Loucy (cell line): ENCODE results near the gene UBE2D2.
"Not testable (repeated sequence)": the region's sequence is repeated elsewhere in the genome, so short reads cannot be mapped to it uniquely, and the experiment has no call there.

Source experiments
- H2AFZ ChIP-seq: fragments of 200-600 bp; sonication (generic); 2 replicates; pipeline ENCODE4 v1.6.0; 2016; ENCODE audit warnings: antibody characterized with exemption, mild to moderate bottlenecking, low read length, moderate library complexity
- H3F3A ChIP-seq: fragments of 200-600 bp; 2 replicates; pipeline ENCODE4 v1.6.0; 2016; ENCODE audit warnings: antibody characterized with exemption, low read depth, mild to moderate bottlenecking
- H3K27me3 ChIP-seq: fragments of 200-600 bp; sonication (generic); 2 replicates; pipeline ENCODE4 v1.6.1; 2014; ENCODE audit warnings: low read length, mild to moderate bottlenecking; ENCODE audit not compliant: insufficient read depth, poor library complexity, severe bottlenecking
- H3K36me3 ChIP-seq: fragments of 200-600 bp; sonication (generic); 2 replicates; pipeline ENCODE4 v1.6.1; 2016; ENCODE audit warnings: low read length; ENCODE audit not compliant: insufficient read depth
- H3K4me1 ChIP-seq: fragments of 200-600 bp; sonication (generic); 2 replicates; pipeline ENCODE4 v1.5.1; 2014; ENCODE audit warnings: low read length, mild to moderate bottlenecking; ENCODE audit not compliant: insufficient read depth, poor library complexity, severe bottlenecking
- H3K4me2 ChIP-seq: fragments of 200-600 bp; sonication (generic); 2 replicates; pipeline ENCODE4 v1.6.0; 2014; ENCODE audit warnings: antibody characterized with exemption, low read length, low read depth, mild to moderate bottlenecking; ENCODE audit not compliant: poor library complexity, severe bottlenecking
- H3K4me3 ChIP-seq: fragments of 200-600 bp; sonication (generic); 2 replicates; pipeline ENCODE4 v1.5.1; 2014; ENCODE audit warnings: low read length, mild to moderate bottlenecking, mixed read lengths; ENCODE audit not compliant: poor library complexity, severe bottlenecking
- H3K79me2 ChIP-seq: fragments of 200-600 bp; sonication (generic); 2 replicates; pipeline ENCODE4 v1.6.1; 2014; ENCODE audit warnings: low read length; ENCODE audit not compliant: insufficient read depth
- H3K9ac ChIP-seq: fragments of 200-600 bp; sonication (generic); 2 replicates; pipeline ENCODE4 v1.6.0; 2014; ENCODE audit warnings: mild to moderate bottlenecking, low read depth, low read length, moderate library complexity; ENCODE audit not compliant: poor library complexity, severe bottlenecking
- H3K9me2 ChIP-seq: fragments of 200-600 bp; sonication (generic); replicated peaks from 2 replicates; pipeline ENCODE4 v1.6.1; 2016; ENCODE audit warnings: low read depth, low read length, mixed read lengths
- H3K9me3 ChIP-seq: fragments of 200-600 bp; sonication (generic); 2 replicates; pipeline ENCODE4 v1.6.1; 2014; ENCODE audit warnings: mild to moderate bottlenecking, antibody characterized with exemption, low read length, low read depth; ENCODE audit not compliant: insufficient read depth
- H4K20me1 ChIP-seq: fragments of 200-600 bp; sonication (generic); 2 replicates; pipeline ENCODE4 v1.6.0; 2014; ENCODE audit warnings: antibody characterized with exemption, low read length, mild to moderate bottlenecking; ENCODE audit not compliant: insufficient read depth, poor library complexity, severe bottlenecking
- CTCF ChIP-seq: fragments of 200-600 bp; sonication (generic); conservative IDR thresholded peaks from 2 replicates; pipeline ENCODE4 v1.5.1; 2014; ENCODE audit warnings: mild to moderate bottlenecking, antibody characterized with exemption, low read length
- EZH2phosphoT487 ChIP-seq: fragments of 200-600 bp; IDR thresholded peaks from 2 replicates; pipeline ENCODE4 v1.6.1; 2018; ENCODE audit warnings: antibody characterized with exemption, mild to moderate bottlenecking, moderate library complexity, borderline replicate concordance

Gene UBE2D2

GRCh38 chr5:139597134-139597533 is 36.0 kb downstream of the UBE2D2 start:
- TF ChIP-seq CTCF (no peak), EZH2phosphoT487 (no peak)
- H3K4me1 ChIP-seq = peaks cover 4% of the 10 kb centered on the region
- H3K27me3 ChIP-seq = no peaks in the 10 kb centered on the region
- H3K9ac ChIP-seq = no peak overlapping the region
- H3K9me3 ChIP-seq = no peaks in the 10 kb centered on the region
- no peak overlapping the region for H3K4me2 ChIP-seq
- peaks cover 90% of the 10 kb centered on the region for H3K79me2 ChIP-seq
- peaks cover 6% of the 10 kb centered on the region for H3F3A ChIP-seq
- H2AFZ ChIP-seq = no peak overlapping the region
- H4K20me1 ChIP-seq = peaks cover 55% of the 10 kb centered on the region
- H3K9me2 ChIP-seq = no peaks in the 10 kb centered on the region
- peaks cover 29% of the 10 kb centered on the region for H3K36me3 ChIP-seq
- H3K4me3 ChIP-seq = no peak overlapping the region

- Histone ChIP-seq H4K20me1 (peaks cover 58% of the 10 kb centered on the region), H3K79me2 (peaks cover 83% of the 10 kb centered on the region), H3K36me3 (peaks cover 43% of the 10 kb centered on the region)
- not testable (repeated sequence) for H3K9me2 ChIP-seq, H3K27me3 ChIP-seq, H3K4me2 ChIP-seq, H3K9ac ChIP-seq, H3F3A ChIP-seq, H3K9me3 ChIP-seq, H2AFZ ChIP-seq, H3K4me3 ChIP-seq, H3K4me1 ChIP-seq
These were observed 37.4 kb downstream of the UBE2D2 start for GRCh38 chr5:139598601-139598965.

GRCh38 chr5:139600336-139600949 is 39.3 kb downstream of the UBE2D2 start:
- Histone ChIP-seq H2AFZ (no peak overlapping the region), H3K36me3 (peaks cover 56% of the 10 kb centered on the region), H3K4me1 (peaks cover 4% of the 10 kb centered on the region), H3K27me3 (no peaks in the 10 kb centered on the region), H4K20me1 (peaks cover 52% of the 10 kb centered on the region), H3K9ac (no peak overlapping the region), H3K9me3 (no peaks in the 10 kb centered on the region), H3K79me2 (peaks cover 74% of the 10 kb centered on the region), H3K9me2 (no peaks in the 10 kb centered on the region), H3F3A (peaks cover 6% of the 10 kb centered on the region), H3K4me2 (no peak overlapping the region), H3K4me3 (no peak overlapping the region)
- TF ChIP-seq EZH2phosphoT487 = no peak
- TF ChIP-seq CTCF = no peak

- no peaks in the 10 kb centered on the region for H3K27me3 ChIP-seq
- H3K4me3 ChIP-seq = no peak overlapping the region
- peaks cover 4% of the 10 kb centered on the region for H3K4me1 ChIP-seq
- no peak overlapping the region for H3K9ac ChIP-seq
- H3K4me2 ChIP-seq = no peak overlapping the region
- H3K79me2 ChIP-seq = peaks cover 66% of the 10 kb centered on the region
- H3K9me3 ChIP-seq = no peaks in the 10 kb centered on the region
- peaks cover 6% of the 10 kb centered on the region for H3F3A ChIP-seq
- H2AFZ ChIP-seq = no peak overlapping the region
- no peaks in the 10 kb centered on the region for H3K9me2 ChIP-seq
- H4K20me1 ChIP-seq = peaks cover 46% of the 10 kb centered on the region
- TF ChIP-seq EZH2phosphoT487 (no peak), CTCF (no peak)
- peaks cover 64% of the 10 kb centered on the region for H3K36me3 ChIP-seq
These were observed 40.3 kb downstream of the UBE2D2 start for GRCh38 chr5:139601429-139601828.

- not testable (repeated sequence) for H3K4me1 ChIP-seq, H3K4me3 ChIP-seq, H3K9me3 ChIP-seq, H3K4me2 ChIP-seq, H3K9ac ChIP-seq, H3K27me3 ChIP-seq, H3F3A ChIP-seq, H2AFZ ChIP-seq, H3K9me2 ChIP-seq
- Histone ChIP-seq H4K20me1 (peaks cover 44% of the 10 kb centered on the region), H3K79me2 (peaks cover 69% of the 10 kb centered on the region), H3K36me3 (peaks cover 67% of the 10 kb centered on the region)
These were observed 40.8 kb downstream of the UBE2D2 start for GRCh38 chr5:139601948-139602347.
